HG03159 (cell line): ENCODE results near the gene MAFB.

Experiments used
- ATAC-seq: cut with Tn5 transposase; IDR thresholded peaks from one replicate; pipeline ENCODE4 v1.9.1; 2021; ENCODE audit warnings: mild to moderate bottlenecking, moderate library complexity; ENCODE audit not compliant: unreplicated experiment

MAFB gene

GRCh38 chr20:40703975-40704530, 15.0 kb upstream of the MAFB start:
- ATAC-seq = no peak

GRCh38 chr20:40702504-40702903, 13.5 kb upstream of the MAFB start:
- no peak for ATAC-seq

- no peak for ATAC-seq
Observed at GRCh38 chr20:40698744-40699143, 9.7 kb upstream of the MAFB start.

- ATAC-seq = no peak
Observed at GRCh38 chr20:40698281-40698680, 9.2 kb upstream of the MAFB start.

- ATAC-seq = no peak
Observed at GRCh38 chr20:40697541-40697940, 8.5 kb upstream of the MAFB start.

GRCh38 chr20:40695214-40695613, 6.2 kb upstream of the MAFB start:
- no peak for ATAC-seq

- ATAC-seq = no peak
Observed at GRCh38 chr20:40694246-40694645, 5.2 kb upstream of the MAFB start.

GRCh38 chr20:40692240-40693011, 3.4 kb upstream of the MAFB start:
- no peak for ATAC-seq

GRCh38 chr20:40691566-40692239, 2.7 kb upstream of the MAFB start:
- ATAC-seq = no peak

- ATAC-seq = no peak
Observed at GRCh38 chr20:40690836-40691565, 2.0 kb upstream of the MAFB start.

GRCh38 chr20:40689943-40690835, 1.2 kb upstream of the MAFB start:
- ATAC-seq = peak; percentile 74

- no peak for ATAC-seq
Observed at GRCh38 chr20:40688129-40689099, 622 bp downstream of the MAFB start.

GRCh38 chr20:40687384-40688128, 1.5 kb downstream of the MAFB start:
- no peak for ATAC-seq

- ATAC-seq = no peak
Observed at GRCh38 chr20:40686893-40687292, 2.1 kb downstream of the MAFB start.

- no peak for ATAC-seq
Observed at GRCh38 chr20:40686434-40686882, 2.6 kb downstream of the MAFB start.

- ATAC-seq = no peak
Observed at GRCh38 chr20:40685349-40685748, 3.7 kb downstream of the MAFB start.

- no peak for ATAC-seq
Observed at GRCh38 chr20:40683894-40684268, 5.2 kb downstream of the MAFB start.

GRCh38 chr20:40683221-40683893, 5.7 kb downstream of the MAFB start:
- no peak for ATAC-seq
